HCT116 (cell line): ENCODE results near the gene BCAS4. TPM values are rescaled to one million over a fixed set of nuclear protein-coding genes. Genes with fewer than 3 reads are reported as not detected.

Source experiments
- ATAC-seq: fragments of 200-7000 bp; cut with Tn5 transposase; 2 replicates; pipeline ENCODE4 v1.9.1; 2020; ENCODE audit warnings: mild to moderate bottlenecking, moderate library complexity
- BruUV-seq: library from RNA; stranded (reverse); fragments of 400-500 nt; replicated peaks from 2 replicates; lab custom pipeline; 2021; lab: Mats Ljungman, UMichigan
- CTCF ChIA-PET: fragments of 300-600 bp; sonication (Branson Sonifier 250); formaldehyde crosslinking; loops from one replicate; lab custom pipeline; 2021; ENCODE audit warnings: antibody characterized with exemption; lab: Charles Lee
- POLR2A ChIA-PET: fragments of 300-600, 350-600 bp; sonication (Branson Sonifier 250); formaldehyde crosslinking; loops from one replicate; lab custom pipeline; 2021; ENCODE audit warnings: antibody characterized with exemption; lab: Charles Lee
- RAD21 ChIA-PET, 2 experiments: fragments of 300-600 bp; sonication (Branson Sonifier 250); formaldehyde crosslinking; loops; one replicate each; lab custom pipeline; 2023; ENCODE audit warnings: low total read pairs in 2 of 2; ENCODE audit not compliant: uncharacterized antibody in 2 of 2, unreplicated experiment in 2 of 2, low non-redundant PET in 1 of 2; lab: Charles Lee
- DNase-seq: peaks from one replicate; pipeline ENCODE4 v3.0.0-alpha.2; 2010; ENCODE audit warnings: low read depth, low spot score
- H2AFZ ChIP-seq: fragments of 200-600 bp; shearing (Covaris generic), sonication (generic); 2 replicates; pipeline ENCODE4 v1.6.1; 2017; ENCODE audit warnings: low read depth, mixed run types, mixed read lengths, antibody characterized with exemption, low read length; ENCODE audit not compliant: poor library complexity, severe bottlenecking
- H3K27ac ChIP-seq: 2 replicates; pipeline ENCODE4 v1.5.1; 2012; ENCODE audit warnings: low read depth, low read length
- H3K27me3 ChIP-seq: fragments of 200-600 bp; sonication (generic); 2 replicates; pipeline ENCODE4 v1.6.1; 2016; ENCODE audit warnings: mixed run types, low read length, mixed read lengths; ENCODE audit not compliant: insufficient read depth
- H3K36me3 ChIP-seq, 2 experiments: fragments of 200-500 bp in 1 of 2; fragments of 200-600 bp in 1 of 2; sonication (Bioruptor generic) in 1 of 2; sonication (generic) in 1 of 2; 2 replicates each; pipeline versions ENCODE4 v1.5.1 to v1.6.1; 2014 to 2016; ENCODE audit warnings: low read length in 2 of 2, inconsistent platforms in 1 of 2, mixed read lengths in 1 of 2, mixed run types in 1 of 2; ENCODE audit not compliant: insufficient read depth in 2 of 2, control insufficient read depth in 1 of 2
- H3K4me1 ChIP-seq, 2 experiments: fragments of 200-600 bp in 1 of 2; sonication (generic) in 1 of 2; 2 replicates each; pipeline versions ENCODE4 v1.5.1 to v1.6.1; 2012 to 2017; ENCODE audit warnings: low read length in 2 of 2, inconsistent platforms in 1 of 2, mild to moderate bottlenecking in 1 of 2, mixed read lengths in 1 of 2, mixed run types in 1 of 2, moderate library complexity in 1 of 2; ENCODE audit not compliant: insufficient read depth in 2 of 2, control insufficient read depth in 1 of 2
- H3K4me2 ChIP-seq: fragments of 200-600 bp; sonication (generic); 2 replicates; pipeline ENCODE4 v1.6.1; 2017; ENCODE audit warnings: mixed run types, low read length, mixed read lengths
- H3K4me3 ChIP-seq, 2 experiments: fragments of 200-600 bp in 1 of 2; sonication (generic) in 1 of 2; replicated peaks in 1 of 2; 2 replicates each; pipeline ENCODE4 v1.5.1; 2011 to 2016; ENCODE audit warnings: low read length in 2 of 2, control low read depth in 1 of 2, low read depth in 1 of 2, mild to moderate bottlenecking in 1 of 2, mixed read lengths in 1 of 2, mixed run types in 1 of 2
- H3K79me2 ChIP-seq: fragments of 200-600 bp; sonication (generic); 2 replicates; pipeline ENCODE4 v1.6.1; 2017; ENCODE audit warnings: mild to moderate bottlenecking, mixed run types, low read length, moderate library complexity, mixed read lengths; ENCODE audit not compliant: insufficient read depth
- H3K9ac ChIP-seq: fragments of 200-600 bp; sonication (generic); 2 replicates; pipeline ENCODE4 v1.6.1; 2016; ENCODE audit warnings: low read length, mixed read lengths
- H3K9me2 ChIP-seq: fragments of 200-600 bp; sonication (generic), shearing (Covaris generic); 2 replicates; pipeline ENCODE4 v1.6.1; 2017; ENCODE audit warnings: mixed run types, mild to moderate bottlenecking, moderate library complexity; ENCODE audit not compliant: insufficient read depth
- H3K9me3 ChIP-seq, 2 experiments: fragments of 200-500 bp in 1 of 2; fragments of 200-600 bp in 1 of 2; sonication (Bioruptor generic) in 1 of 2; sonication (generic) in 1 of 2; 2 replicates each; pipeline ENCODE4 v1.6.1; 2014 to 2017; ENCODE audit warnings: low read length in 2 of 2, mixed read lengths in 2 of 2, inconsistent platforms in 1 of 2, low read depth in 1 of 2, mild to moderate bottlenecking in 1 of 2, mixed run types in 1 of 2, moderate library complexity in 1 of 2; ENCODE audit not compliant: control insufficient read depth in 1 of 2, insufficient read depth in 1 of 2
- H4K20me1 ChIP-seq: fragments of 200-600 bp; sonication (generic), shearing (Covaris generic); 2 replicates; pipeline ENCODE4 v1.6.1; 2017; ENCODE audit warnings: mixed run types, mild to moderate bottlenecking, moderate library complexity; ENCODE audit not compliant: insufficient read depth
- CBX3 ChIP-seq: IDR thresholded peaks from 2 replicates; pipeline ENCODE4 v1.6.1; 2012; ENCODE audit warnings: low read depth
- CEBPB ChIP-seq: IDR thresholded peaks from 2 replicates; pipeline ENCODE4 v1.6.1; 2012; ENCODE audit warnings: low read depth
- EGR1 ChIP-seq: IDR thresholded peaks from 2 replicates; pipeline ENCODE4 v1.6.1; 2012; ENCODE audit warnings: low read depth
- ELF1 ChIP-seq: IDR thresholded peaks from 2 replicates; pipeline ENCODE4 v1.6.1; 2012; ENCODE audit warnings: low read depth, borderline replicate concordance
- EZH2 ChIP-seq: fragments of 200-600 bp; sonication (generic); IDR thresholded peaks from 2 replicates; pipeline ENCODE4 v1.6.1; 2017; ENCODE audit warnings: antibody characterized with exemption, mixed run types
- EZH2phosphoT487 ChIP-seq: fragments of 200-600 bp; IDR thresholded peaks from 2 replicates; pipeline ENCODE4 v1.6.1; 2018; ENCODE audit warnings: antibody characterized with exemption, borderline replicate concordance
- JUND ChIP-seq: IDR thresholded peaks from 2 replicates; pipeline ENCODE4 v1.6.1; 2012
- POLR2A ChIP-seq: IDR thresholded peaks from 2 replicates; pipeline ENCODE4 v1.7.0; 2011; ENCODE audit warnings: borderline replicate concordance; ENCODE audit not compliant: insufficient read depth, insufficient read length; ENCODE audit errors: extremely low read depth
- POLR2AphosphoS5 ChIP-seq: IDR thresholded peaks from 2 replicates; pipeline ENCODE4 v1.6.1; 2011; ENCODE audit warnings: mild to moderate bottlenecking, low read depth, low read length, moderate library complexity
- REST ChIP-seq: IDR thresholded peaks from 2 replicates; pipeline ENCODE4 v1.6.1; 2012; ENCODE audit warnings: low read depth
- SIN3A ChIP-seq: IDR thresholded peaks from 2 replicates; pipeline ENCODE4 v1.6.1; 2012; ENCODE audit warnings: low read depth
- SP1 ChIP-seq: IDR thresholded peaks from 2 replicates; pipeline ENCODE4 v1.6.1; 2012; ENCODE audit warnings: low read depth
- SRF ChIP-seq: IDR thresholded peaks from 2 replicates; pipeline ENCODE4 v1.6.1; 2012; ENCODE audit warnings: low read depth
- YY1 ChIP-seq: IDR thresholded peaks from 2 replicates; pipeline ENCODE4 v1.6.1; 2011; ENCODE audit warnings: low read length, low read depth, moderate library complexity, mild to moderate bottlenecking; ENCODE audit not compliant: insufficient replicate concordance; ENCODE audit errors: extremely low read depth
- ZBTB33 ChIP-seq: IDR thresholded peaks from 2 replicates; pipeline ENCODE4 v1.6.1; 2011; ENCODE audit warnings: mild to moderate bottlenecking, low read length, moderate library complexity; ENCODE audit not compliant: insufficient replicate concordance; ENCODE audit errors: extremely low read depth
- ZFX ChIP-seq: fragments of 450-650 bp; IDR thresholded peaks from 2 replicates; pipeline ENCODE4 v1.6.1; 2017
- intact Hi-C: fragments of 100-400 bp; cut with micrococcal nuclease; formaldehyde crosslinking; loops from 2 replicates; pipeline ENCODE4 v1.10.0; 2022
- total RNA-seq: library from RNA; stranded (reverse); gene quantifications from one replicate; pipeline ENCODE4 v1.2.1, GENCODE V29; 2021; ENCODE audit not compliant: unreplicated experiment
- TF ChIP-seq, protein P1 (sequence below): IDR thresholded peaks from 2 replicates; pipeline ENCODE4 v1.6.1; 2012
- TF ChIP-seq, protein P2 (sequence below), 3 experiments: fragments of 200-600 bp in 1 of 3; sonication (generic) in 1 of 3; IDR thresholded peaks in 2 of 3; conservative IDR thresholded peaks in 1 of 3; 2 replicates each; pipeline ENCODE4 v1.5.1; 2012 to 2017; ENCODE audit warnings: low read depth in 2 of 3, low read length in 2 of 3, antibody characterized with exemption in 1 of 3, borderline replicate concordance in 1 of 3, control low read depth in 1 of 3, mild to moderate bottlenecking in 1 of 3, mixed read lengths in 1 of 3, mixed run types in 1 of 3, moderate library complexity in 1 of 3; ENCODE audit not compliant: insufficient read depth in 1 of 3

Gene BCAS4
- total RNA-seq, 1 experiment from 2014 or later, result 18.9 TPM

GRCh38 chr20:50788045-50788991 is 6.5 kb upstream of the BCAS4 start:
- H3K9me3 ChIP-seq, result no peaks in the 10 kb centered on the region
- H3K4me3 ChIP-seq, result no peak overlapping the region
- ATAC-seq (no peak), DNase-seq (peak; percentile 51)
- H3K4me1 ChIP-seq, result peaks cover 18 to 38% of the 10 kb centered on the region in 2 experiments
- peak overlapping the region; percentile 39; the same call in 1 of the 2 replicates for H3K4me2 ChIP-seq
- ChIA-PET RAD21 (interaction anchor here (0.6 to 2.1 kb wide), 8 partner anchors 26 to 162 kb away, joined by 3 to 11 read pairs (median 4); no protein-coding TSS in a partner anchor), POLR2A (interaction anchor here (0.8 to 1.8 kb wide), 6 partner anchors 11 to 161 kb away, joined by 3 to 12 read pairs (median 4); no protein-coding TSS in a partner anchor), CTCF (interaction anchor here (0.8 to 4.5 kb wide), 18 partner anchors 11 to 284 kb away, joined by 3 to 106 read pairs (median 5); no protein-coding TSS in a partner anchor)
- intact Hi-C loops, result loop anchor here (1.0 to 2.0 kb wide), 3 partner anchors 125 to 200 kb away; no protein-coding TSS in a partner anchor
- 0 out of 2 replicates have a peak overlapping the region, but pooled peaks have one; percentile 11 for H3K9ac ChIP-seq
- H2AFZ ChIP-seq, result peak overlapping the region; percentile 44
- H3K79me2 ChIP-seq, result no peaks in the 10 kb centered on the region
- H3K27ac ChIP-seq, result no peak overlapping the region
- H3K9me2 ChIP-seq, result no peaks in the 10 kb centered on the region
- no TSS peak for BruUV-seq
- H3K36me3 ChIP-seq, result no peaks in the 10 kb centered on the region
- no peaks in the 10 kb centered on the region for H3K27me3 ChIP-seq
- H4K20me1 ChIP-seq, result no peaks in the 10 kb centered on the region
- TF ChIP-seq YY1 (no peak), CBX3 (no peak), EZH2phosphoT487 (no peak), SRF (no peak), ZBTB33 (no peak), SP1 (no peak), POLR2A (no peak), POLR2AphosphoS5 (no peak), SIN3A (no peak), JUND (no peak), REST (no peak), ELF1 (no peak), CEBPB (peak; percentile 60; the same call in 1 of the 2 replicates), EZH2 (no peak), EGR1 (no peak), ZFX (no peak)
- TF ChIP-seq, protein P1, sequence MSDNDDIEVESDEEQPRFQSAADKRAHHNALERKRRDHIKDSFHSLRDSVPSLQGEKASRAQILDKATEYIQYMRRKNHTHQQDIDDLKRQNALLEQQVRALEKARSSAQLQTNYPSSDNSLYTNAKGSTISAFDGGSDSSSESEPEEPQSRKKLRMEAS, result no peak
- TF ChIP-seq, protein P2, sequence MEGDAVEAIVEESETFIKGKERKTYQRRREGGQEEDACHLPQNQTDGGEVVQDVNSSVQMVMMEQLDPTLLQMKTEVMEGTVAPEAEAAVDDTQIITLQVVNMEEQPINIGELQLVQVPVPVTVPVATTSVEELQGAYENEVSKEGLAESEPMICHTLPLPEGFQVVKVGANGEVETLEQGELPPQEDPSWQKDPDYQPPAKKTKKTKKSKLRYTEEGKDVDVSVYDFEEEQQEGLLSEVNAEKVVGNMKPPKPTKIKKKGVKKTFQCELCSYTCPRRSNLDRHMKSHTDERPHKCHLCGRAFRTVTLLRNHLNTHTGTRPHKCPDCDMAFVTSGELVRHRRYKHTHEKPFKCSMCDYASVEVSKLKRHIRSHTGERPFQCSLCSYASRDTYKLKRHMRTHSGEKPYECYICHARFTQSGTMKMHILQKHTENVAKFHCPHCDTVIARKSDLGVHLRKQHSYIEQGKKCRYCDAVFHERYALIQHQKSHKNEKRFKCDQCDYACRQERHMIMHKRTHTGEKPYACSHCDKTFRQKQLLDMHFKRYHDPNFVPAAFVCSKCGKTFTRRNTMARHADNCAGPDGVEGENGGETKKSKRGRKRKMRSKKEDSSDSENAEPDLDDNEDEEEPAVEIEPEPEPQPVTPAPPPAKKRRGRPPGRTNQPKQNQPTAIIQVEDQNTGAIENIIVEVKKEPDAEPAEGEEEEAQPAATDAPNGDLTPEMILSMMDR (IDR thresholded peaks at IDR 0.05 in 2 of 3, conservative IDR thresholded peaks at IDR 0.05 in 1 of 3; ENCODE audit: borderline replicate concordance in 1 of 3, insufficient read depth in 1 of 3, low read depth in 2 of 3, low read length in 2 of 3), result peak; percentile 67 to 91 (median 76)
